ENCODE measurements around the gene RELB.

RELB gene

GRCh38 chr19:45079911-45080370, 78.7 kb downstream of the RELB start:
- TF ChIP-seq, protein P1, sequence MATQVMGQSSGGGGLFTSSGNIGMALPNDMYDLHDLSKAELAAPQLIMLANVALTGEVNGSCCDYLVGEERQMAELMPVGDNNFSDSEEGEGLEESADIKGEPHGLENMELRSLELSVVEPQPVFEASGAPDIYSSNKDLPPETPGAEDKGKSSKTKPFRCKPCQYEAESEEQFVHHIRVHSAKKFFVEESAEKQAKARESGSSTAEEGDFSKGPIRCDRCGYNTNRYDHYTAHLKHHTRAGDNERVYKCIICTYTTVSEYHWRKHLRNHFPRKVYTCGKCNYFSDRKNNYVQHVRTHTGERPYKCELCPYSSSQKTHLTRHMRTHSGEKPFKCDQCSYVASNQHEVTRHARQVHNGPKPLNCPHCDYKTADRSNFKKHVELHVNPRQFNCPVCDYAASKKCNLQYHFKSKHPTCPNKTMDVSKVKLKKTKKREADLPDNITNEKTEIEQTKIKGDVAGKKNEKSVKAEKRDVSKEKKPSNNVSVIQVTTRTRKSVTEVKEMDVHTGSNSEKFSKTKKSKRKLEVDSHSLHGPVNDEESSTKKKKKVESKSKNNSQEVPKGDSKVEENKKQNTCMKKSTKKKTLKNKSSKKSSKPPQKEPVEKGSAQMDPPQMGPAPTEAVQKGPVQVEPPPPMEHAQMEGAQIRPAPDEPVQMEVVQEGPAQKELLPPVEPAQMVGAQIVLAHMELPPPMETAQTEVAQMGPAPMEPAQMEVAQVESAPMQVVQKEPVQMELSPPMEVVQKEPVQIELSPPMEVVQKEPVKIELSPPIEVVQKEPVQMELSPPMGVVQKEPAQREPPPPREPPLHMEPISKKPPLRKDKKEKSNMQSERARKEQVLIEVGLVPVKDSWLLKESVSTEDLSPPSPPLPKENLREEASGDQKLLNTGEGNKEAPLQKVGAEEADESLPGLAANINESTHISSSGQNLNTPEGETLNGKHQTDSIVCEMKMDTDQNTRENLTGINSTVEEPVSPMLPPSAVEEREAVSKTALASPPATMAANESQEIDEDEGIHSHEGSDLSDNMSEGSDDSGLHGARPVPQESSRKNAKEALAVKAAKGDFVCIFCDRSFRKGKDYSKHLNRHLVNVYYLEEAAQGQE (IDR thresholded peaks at IDR 0.05; ENCODE audit: insufficient read depth in 1 of 2, low read depth in 2 of 2, low read length in 2 of 2) = no peak
- TF ChIP-seq FOXP2 (optimal IDR thresholded peaks at IDR 0.05; ENCODE audit: borderline replicate concordance, extremely low read depth, extremely low read length, insufficient read depth) (no peak), POLR2AphosphoS5 (IDR thresholded peaks at IDR 0.05; ENCODE audit: low read depth, low read length) (no peak), TAF1 (IDR thresholded peaks at IDR 0.05; ENCODE audit: borderline replicate concordance, insufficient read depth, low read length) (no peak), SIN3A (IDR thresholded peaks at IDR 0.05; ENCODE audit: borderline replicate concordance, insufficient read depth, low read length) (no peak)

DNA sequence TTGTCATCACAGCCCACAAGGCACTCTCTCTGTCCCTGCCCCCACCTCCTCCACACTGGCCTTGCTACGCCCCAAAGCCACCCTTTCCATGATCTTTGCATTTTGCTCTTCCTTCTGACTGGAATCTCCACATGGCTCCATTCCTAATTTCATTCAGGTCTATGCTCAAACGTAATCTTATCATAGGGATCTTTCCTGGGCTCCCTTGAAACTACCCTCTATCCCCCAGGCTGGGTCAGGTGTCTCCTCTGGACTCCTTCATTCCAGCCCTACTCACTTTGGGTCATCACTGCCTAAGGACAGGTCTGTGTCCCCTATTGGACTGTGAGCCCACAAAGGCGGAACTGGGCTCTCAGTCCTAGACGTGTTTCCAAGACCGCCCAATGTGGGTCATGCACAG, 80.9 kb downstream of the RELB start:
- TF ChIP-seq TAF1 (IDR thresholded peaks at IDR 0.05; ENCODE audit: borderline replicate concordance, insufficient read depth, low read length) (no peak), FOXP2 (optimal IDR thresholded peaks at IDR 0.05; ENCODE audit: borderline replicate concordance, extremely low read depth, extremely low read length, insufficient read depth) (no peak), SIN3A (IDR thresholded peaks at IDR 0.05; ENCODE audit: borderline replicate concordance, insufficient read depth, low read length) (no peak), POLR2AphosphoS5 (IDR thresholded peaks at IDR 0.05; ENCODE audit: low read depth, low read length) (no peak)
- TF ChIP-seq, protein P1 (IDR thresholded peaks at IDR 0.05; ENCODE audit: insufficient read depth in 1 of 2, low read depth in 2 of 2, low read length in 2 of 2) = no peak

DNA sequence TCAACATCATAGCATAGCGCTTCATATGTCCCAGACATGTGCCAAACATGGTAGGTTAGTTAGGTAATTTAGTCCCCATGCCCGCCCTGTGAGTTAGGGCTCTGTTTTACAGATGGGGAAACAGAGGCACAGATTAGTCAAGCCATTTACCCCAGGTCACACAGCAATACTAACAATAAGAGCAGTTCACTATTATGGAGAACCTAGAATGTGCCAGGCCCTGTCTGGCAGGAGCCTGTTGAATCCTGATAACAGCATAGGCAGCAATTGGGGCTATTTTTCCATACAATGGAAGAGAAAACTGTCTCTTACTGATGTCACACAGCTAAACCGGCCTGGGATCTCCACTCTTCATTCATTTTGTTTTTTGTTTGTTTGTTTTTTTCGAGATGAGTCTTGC, 85.2 kb downstream of the RELB start:
- TF ChIP-seq POLR2AphosphoS5 (IDR thresholded peaks at IDR 0.05; ENCODE audit: low read depth, low read length) = no peak
- TF ChIP-seq, protein P1 (IDR thresholded peaks at IDR 0.05; ENCODE audit: insufficient read depth in 1 of 2, low read depth in 2 of 2, low read length in 2 of 2) = no peak
- TF ChIP-seq SIN3A (IDR thresholded peaks at IDR 0.05; ENCODE audit: borderline replicate concordance, insufficient read depth, low read length) = no peak
- TF ChIP-seq TAF1 (IDR thresholded peaks at IDR 0.05; ENCODE audit: borderline replicate concordance, insufficient read depth, low read length) = no peak
- TF ChIP-seq FOXP2 (optimal IDR thresholded peaks at IDR 0.05; ENCODE audit: borderline replicate concordance, extremely low read depth, extremely low read length, insufficient read depth) = no peak

GRCh38 chr19:45087531-45087930, 86.3 kb downstream of the RELB start:
- TF ChIP-seq FOXP2 (optimal IDR thresholded peaks at IDR 0.05; ENCODE audit: borderline replicate concordance, extremely low read depth, extremely low read length, insufficient read depth) (no peak), TAF1 (IDR thresholded peaks at IDR 0.05; ENCODE audit: borderline replicate concordance, insufficient read depth, low read length) (no peak), SIN3A (IDR thresholded peaks at IDR 0.05; ENCODE audit: borderline replicate concordance, insufficient read depth, low read length) (no peak), POLR2AphosphoS5 (IDR thresholded peaks at IDR 0.05; ENCODE audit: low read depth, low read length) (no peak)
- TF ChIP-seq, protein P1 (IDR thresholded peaks at IDR 0.05; ENCODE audit: insufficient read depth in 1 of 2, low read depth in 2 of 2, low read length in 2 of 2) = no peak

Data from PFSK-1 (cell line).